PFSK-1 (cell line): ENCODE data around the gene DLX2.
A peak's percentile ranks its signal among the peaks of the same experiment; 100 is the strongest.

Source experiments
- FOXP2 ChIP-seq: optimal IDR thresholded peaks from 2 replicates; pipeline ENCODE3; 2011; ENCODE audit warnings: borderline replicate concordance, control low read depth, inconsistent platforms; ENCODE audit not compliant: insufficient read depth; ENCODE audit errors: extremely low read length, extremely low read depth
- POLR2AphosphoS5 ChIP-seq: IDR thresholded peaks from 2 replicates; pipeline ENCODE4 v1.6.1; 2012; ENCODE audit warnings: low read depth, mild to moderate bottlenecking, control low read depth, low read length, moderate library complexity
- REST ChIP-seq, 2 experiments: IDR thresholded peaks; 2 replicates each; pipeline versions ENCODE4 v1.6.1 to v1.8.0; 2011 to 2012; ENCODE audit warnings: low read depth in 2 of 2, low read length in 2 of 2, control low read depth in 1 of 2, inconsistent platforms in 1 of 2, mild to moderate bottlenecking in 1 of 2, moderate library complexity in 1 of 2; ENCODE audit not compliant: insufficient read depth in 1 of 2
- SIN3A ChIP-seq: IDR thresholded peaks from 2 replicates; pipeline ENCODE4 v1.6.1; 2012; ENCODE audit warnings: mild to moderate bottlenecking, low read length, moderate library complexity, borderline replicate concordance; ENCODE audit not compliant: insufficient read depth
- TAF1 ChIP-seq: IDR thresholded peaks from 2 replicates; pipeline ENCODE4 v1.6.1; 2012; ENCODE audit warnings: low read length, control low read depth, borderline replicate concordance; ENCODE audit not compliant: insufficient read depth

DLX2 gene

GRCh38 chr2:172052000-172052983, 50.4 kb downstream of the DLX2 start:
- 0 out of 4 replicates have a peak, but pooled peaks of 1 of the 2 experiments have one; percentile 48 for TF ChIP-seq REST (IDR thresholded peaks at IDR 0.05; ENCODE audit: insufficient read depth in 1 of 2, low read depth in 2 of 2, low read length in 2 of 2)
- peak; percentile 55; the same call in 1 of the 2 replicates for TF ChIP-seq SIN3A
- no peak for TF ChIP-seq TAF1

- no peak for TF ChIP-seq POLR2AphosphoS5
- TF ChIP-seq SIN3A = no peak
- TF ChIP-seq TAF1 = no peak
- no peak for TF ChIP-seq FOXP2
- TF ChIP-seq REST (IDR thresholded peaks at IDR 0.05; ENCODE audit: insufficient read depth in 1 of 2, low read depth in 2 of 2, low read length in 2 of 2) = no peak
These were observed 52.1 kb downstream of the DLX2 start for GRCh38 chr2:172050479-172051125.

- no peak for TF ChIP-seq FOXP2
- no peak for TF ChIP-seq POLR2AphosphoS5
- no peak for TF ChIP-seq TAF1
- no peak for TF ChIP-seq REST (IDR thresholded peaks at IDR 0.05; ENCODE audit: insufficient read depth in 1 of 2, low read depth in 2 of 2, low read length in 2 of 2)
- no peak for TF ChIP-seq SIN3A
These were observed 53.1 kb downstream of the DLX2 start for GRCh38 chr2:172049567-172050120.
